HTERT RPE-1 (cell line): ENCODE measurements around the gene COX8C.
"Not testable (repeated sequence)": the region's sequence is repeated elsewhere in the genome, so short reads cannot be mapped to it uniquely, and the experiment has no call there.

Experiments used
- in situ Hi-C: fragments of 300-500 bp; cut with MboI; formaldehyde crosslinking; loops from 4 replicates; pipeline ENCODE4 v1.14.3; 2020; ENCODE audit warnings: low sequenced_read_pairs

COX8C gene

GRCh38 chr14:93368996-93369712 lies 22.2 kb downstream of the COX8C start:
- in situ Hi-C loops: no loop called here

GRCh38 chr14:93369713-93370266 lies 22.8 kb downstream of the COX8C start:
- in situ Hi-C loops: no loop called here

GRCh38 chr14:93375673-93376156 lies 28.7 kb downstream of the COX8C start:
- in situ Hi-C loops: no loop called here

GRCh38 chr14:93379831-93380230 lies 32.8 kb downstream of the COX8C start:
- in situ Hi-C loops: no loop called here

GRCh38 chr14:93381644-93382043 lies 34.7 kb downstream of the COX8C start:
- in situ Hi-C loops: no loop called here

GRCh38 chr14:93384256-93384655 lies 37.3 kb downstream of the COX8C start:
- in situ Hi-C loops: not testable (repeated sequence)

- in situ Hi-C loops: no loop called here
Measured at GRCh38 chr14:93395231-93395630, 48.2 kb downstream of the COX8C start.

GRCh38 chr14:93396456-93396855 lies 49.5 kb downstream of the COX8C start:
- in situ Hi-C loops: no loop called here
